H1 (cell line): ENCODE data around the gene ALK. TPM values are rescaled to one million over a fixed set of nuclear protein-coding genes. Genes with fewer than 3 reads are reported as not detected.

Experiments
- BCL11A ChIP-seq, 2 experiments: IDR thresholded peaks; one replicate each; pipeline ENCODE4 v1.6.1; 2011; ENCODE audit warnings: low read depth in 2 of 2, low read length in 2 of 2, mild to moderate bottlenecking in 2 of 2
- KDM5A ChIP-seq: fragments of 200-600 bp; IDR thresholded peaks from 2 replicates; pipeline ENCODE4 v1.7.1; 2012; ENCODE audit warnings: mild to moderate bottlenecking, low read length, inconsistent platforms, mixed read lengths
- RBBP5 ChIP-seq: IDR thresholded peaks from 2 replicates; pipeline ENCODE4 v1.7.1; 2012; ENCODE audit warnings: low read depth, mild to moderate bottlenecking, inconsistent platforms, low read length, moderate library complexity, borderline replicate concordance
- SP1 ChIP-seq: IDR thresholded peaks from 2 replicates; pipeline ENCODE4 v1.6.1; 2011; ENCODE audit warnings: low read depth, low read length
- SP4 ChIP-seq: IDR thresholded peaks from 2 replicates; pipeline ENCODE4 v1.6.1; 2012; ENCODE audit warnings: low read length, inconsistent platforms
- TBP ChIP-seq: IDR thresholded peaks from 2 replicates; pipeline ENCODE4 v1.6.1; 2011; ENCODE audit warnings: low read depth, low read length, improper control_type of control experiment
- polyA plus RNA-seq, 7 experiments: library from polyadenylated mRNA; depleted of rRNA in 3 of 7; stranded (reverse) in 5 of 7; unstranded in 2 of 7; fragments of >200 nt in 5 of 7; fragments of 200-250 nt in 2 of 7; gene quantifications; 1 replicate in 5 of 7; 2 replicates in 1 of 7; 4 replicates in 1 of 7; pipeline versions ENCODE4 v1.2.1 to v1.2.3, GENCODE V29; 2011 to 2013; ENCODE audit warnings: missing spikeins in 2 of 7, mixed read lengths in 2 of 7
- total RNA-seq: library from RNA; stranded (reverse); fragmentation: NEBNext Ultra II Directional; extraction: Animal tissue kit (Norgen Biotek cat#: 25700); gene quantifications from 2 replicates; pipeline ENCODE4 v1.2.1, GENCODE V29; 2021
- TF ChIP-seq, protein P1 (sequence below): fragments of 300-600 bp; sonication (generic); IDR thresholded peaks from 2 replicates; pipeline ENCODE4 v1.7.1; 2012; ENCODE audit warnings: low read length, moderate library complexity, mild to moderate bottlenecking, inconsistent platforms; ENCODE audit not compliant: insufficient replicate concordance
- TF ChIP-seq, protein P2 (sequence below): IDR thresholded peaks from 2 replicates; pipeline ENCODE4 v1.6.1; 2012; ENCODE audit warnings: inconsistent platforms
- TF ChIP-seq, protein P3 (sequence below): IDR thresholded peaks from 2 replicates; pipeline ENCODE4 v1.6.1; 2012; ENCODE audit warnings: low read length, inconsistent platforms

Gene ALK
- total and polyA plus RNA-seq, 2 of the 8 experiments (the other 6 are each of a cell fraction or from before 2014, with no cell fraction given) = 0.02 to 0.09 TPM

DNA sequence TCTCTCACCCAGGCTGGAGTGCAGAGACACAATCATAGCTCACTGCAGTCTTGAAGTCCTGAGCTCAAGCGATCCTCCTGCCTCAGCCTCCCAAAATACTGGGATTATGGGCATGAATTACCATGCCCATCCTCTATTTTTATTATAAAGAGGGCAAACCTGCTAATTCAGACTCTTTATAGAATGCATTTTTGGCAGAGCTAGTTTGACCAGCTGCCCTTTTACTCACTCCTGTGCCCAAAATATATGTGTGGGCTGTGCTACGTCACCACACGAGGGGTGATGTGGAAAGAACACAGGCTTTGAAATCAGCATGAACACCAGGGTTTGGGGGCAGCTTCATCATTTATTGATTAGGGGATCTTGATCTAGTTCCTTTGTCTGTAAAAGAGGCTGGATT, 668.4 kb downstream of the ALK start (continued):
- TF ChIP-seq, protein P1, sequence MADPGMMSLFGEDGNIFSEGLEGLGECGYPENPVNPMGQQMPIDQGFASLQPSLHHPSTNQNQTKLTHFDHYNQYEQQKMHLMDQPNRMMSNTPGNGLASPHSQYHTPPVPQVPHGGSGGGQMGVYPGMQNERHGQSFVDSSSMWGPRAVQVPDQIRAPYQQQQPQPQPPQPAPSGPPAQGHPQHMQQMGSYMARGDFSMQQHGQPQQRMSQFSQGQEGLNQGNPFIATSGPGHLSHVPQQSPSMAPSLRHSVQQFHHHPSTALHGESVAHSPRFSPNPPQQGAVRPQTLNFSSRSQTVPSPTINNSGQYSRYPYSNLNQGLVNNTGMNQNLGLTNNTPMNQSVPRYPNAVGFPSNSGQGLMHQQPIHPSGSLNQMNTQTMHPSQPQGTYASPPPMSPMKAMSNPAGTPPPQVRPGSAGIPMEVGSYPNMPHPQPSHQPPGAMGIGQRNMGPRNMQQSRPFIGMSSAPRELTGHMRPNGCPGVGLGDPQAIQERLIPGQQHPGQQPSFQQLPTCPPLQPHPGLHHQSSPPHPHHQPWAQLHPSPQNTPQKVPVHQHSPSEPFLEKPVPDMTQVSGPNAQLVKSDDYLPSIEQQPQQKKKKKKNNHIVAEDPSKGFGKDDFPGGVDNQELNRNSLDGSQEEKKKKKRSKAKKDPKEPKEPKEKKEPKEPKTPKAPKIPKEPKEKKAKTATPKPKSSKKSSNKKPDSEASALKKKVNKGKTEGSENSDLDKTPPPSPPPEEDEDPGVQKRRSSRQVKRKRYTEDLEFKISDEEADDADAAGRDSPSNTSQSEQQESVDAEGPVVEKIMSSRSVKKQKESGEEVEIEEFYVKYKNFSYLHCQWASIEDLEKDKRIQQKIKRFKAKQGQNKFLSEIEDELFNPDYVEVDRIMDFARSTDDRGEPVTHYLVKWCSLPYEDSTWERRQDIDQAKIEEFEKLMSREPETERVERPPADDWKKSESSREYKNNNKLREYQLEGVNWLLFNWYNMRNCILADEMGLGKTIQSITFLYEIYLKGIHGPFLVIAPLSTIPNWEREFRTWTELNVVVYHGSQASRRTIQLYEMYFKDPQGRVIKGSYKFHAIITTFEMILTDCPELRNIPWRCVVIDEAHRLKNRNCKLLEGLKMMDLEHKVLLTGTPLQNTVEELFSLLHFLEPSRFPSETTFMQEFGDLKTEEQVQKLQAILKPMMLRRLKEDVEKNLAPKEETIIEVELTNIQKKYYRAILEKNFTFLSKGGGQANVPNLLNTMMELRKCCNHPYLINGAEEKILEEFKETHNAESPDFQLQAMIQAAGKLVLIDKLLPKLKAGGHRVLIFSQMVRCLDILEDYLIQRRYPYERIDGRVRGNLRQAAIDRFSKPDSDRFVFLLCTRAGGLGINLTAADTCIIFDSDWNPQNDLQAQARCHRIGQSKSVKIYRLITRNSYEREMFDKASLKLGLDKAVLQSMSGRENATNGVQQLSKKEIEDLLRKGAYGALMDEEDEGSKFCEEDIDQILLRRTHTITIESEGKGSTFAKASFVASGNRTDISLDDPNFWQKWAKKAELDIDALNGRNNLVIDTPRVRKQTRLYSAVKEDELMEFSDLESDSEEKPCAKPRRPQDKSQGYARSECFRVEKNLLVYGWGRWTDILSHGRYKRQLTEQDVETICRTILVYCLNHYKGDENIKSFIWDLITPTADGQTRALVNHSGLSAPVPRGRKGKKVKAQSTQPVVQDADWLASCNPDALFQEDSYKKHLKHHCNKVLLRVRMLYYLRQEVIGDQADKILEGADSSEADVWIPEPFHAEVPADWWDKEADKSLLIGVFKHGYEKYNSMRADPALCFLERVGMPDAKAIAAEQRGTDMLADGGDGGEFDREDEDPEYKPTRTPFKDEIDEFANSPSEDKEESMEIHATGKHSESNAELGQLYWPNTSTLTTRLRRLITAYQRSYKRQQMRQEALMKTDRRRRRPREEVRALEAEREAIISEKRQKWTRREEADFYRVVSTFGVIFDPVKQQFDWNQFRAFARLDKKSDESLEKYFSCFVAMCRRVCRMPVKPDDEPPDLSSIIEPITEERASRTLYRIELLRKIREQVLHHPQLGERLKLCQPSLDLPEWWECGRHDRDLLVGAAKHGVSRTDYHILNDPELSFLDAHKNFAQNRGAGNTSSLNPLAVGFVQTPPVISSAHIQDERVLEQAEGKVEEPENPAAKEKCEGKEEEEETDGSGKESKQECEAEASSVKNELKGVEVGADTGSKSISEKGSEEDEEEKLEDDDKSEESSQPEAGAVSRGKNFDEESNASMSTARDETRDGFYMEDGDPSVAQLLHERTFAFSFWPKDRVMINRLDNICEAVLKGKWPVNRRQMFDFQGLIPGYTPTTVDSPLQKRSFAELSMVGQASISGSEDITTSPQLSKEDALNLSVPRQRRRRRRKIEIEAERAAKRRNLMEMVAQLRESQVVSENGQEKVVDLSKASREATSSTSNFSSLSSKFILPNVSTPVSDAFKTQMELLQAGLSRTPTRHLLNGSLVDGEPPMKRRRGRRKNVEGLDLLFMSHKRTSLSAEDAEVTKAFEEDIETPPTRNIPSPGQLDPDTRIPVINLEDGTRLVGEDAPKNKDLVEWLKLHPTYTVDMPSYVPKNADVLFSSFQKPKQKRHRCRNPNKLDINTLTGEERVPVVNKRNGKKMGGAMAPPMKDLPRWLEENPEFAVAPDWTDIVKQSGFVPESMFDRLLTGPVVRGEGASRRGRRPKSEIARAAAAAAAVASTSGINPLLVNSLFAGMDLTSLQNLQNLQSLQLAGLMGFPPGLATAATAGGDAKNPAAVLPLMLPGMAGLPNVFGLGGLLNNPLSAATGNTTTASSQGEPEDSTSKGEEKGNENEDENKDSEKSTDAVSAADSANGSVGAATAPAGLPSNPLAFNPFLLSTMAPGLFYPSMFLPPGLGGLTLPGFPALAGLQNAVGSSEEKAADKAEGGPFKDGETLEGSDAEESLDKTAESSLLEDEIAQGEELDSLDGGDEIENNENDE = no peak
- TF ChIP-seq TBP = no peak
- no peak for TF ChIP-seq KDM5A
- TF ChIP-seq, protein P2, sequence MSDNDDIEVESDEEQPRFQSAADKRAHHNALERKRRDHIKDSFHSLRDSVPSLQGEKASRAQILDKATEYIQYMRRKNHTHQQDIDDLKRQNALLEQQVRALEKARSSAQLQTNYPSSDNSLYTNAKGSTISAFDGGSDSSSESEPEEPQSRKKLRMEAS = no peak
- TF ChIP-seq SP1 = no peak
- TF ChIP-seq RBBP5 = no peak
- TF ChIP-seq, protein P3, sequence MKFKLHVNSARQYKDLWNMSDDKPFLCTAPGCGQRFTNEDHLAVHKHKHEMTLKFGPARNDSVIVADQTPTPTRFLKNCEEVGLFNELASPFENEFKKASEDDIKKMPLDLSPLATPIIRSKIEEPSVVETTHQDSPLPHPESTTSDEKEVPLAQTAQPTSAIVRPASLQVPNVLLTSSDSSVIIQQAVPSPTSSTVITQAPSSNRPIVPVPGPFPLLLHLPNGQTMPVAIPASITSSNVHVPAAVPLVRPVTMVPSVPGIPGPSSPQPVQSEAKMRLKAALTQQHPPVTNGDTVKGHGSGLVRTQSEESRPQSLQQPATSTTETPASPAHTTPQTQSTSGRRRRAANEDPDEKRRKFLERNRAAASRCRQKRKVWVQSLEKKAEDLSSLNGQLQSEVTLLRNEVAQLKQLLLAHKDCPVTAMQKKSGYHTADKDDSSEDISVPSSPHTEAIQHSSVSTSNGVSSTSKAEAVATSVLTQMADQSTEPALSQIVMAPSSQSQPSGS = no peak
- TF ChIP-seq BCL11A (IDR thresholded peaks at IDR 0.05; ENCODE audit: low read depth in 2 of 2, low read length in 2 of 2) = no peak
- TF ChIP-seq SP4 = no peak
- TF ChIP-seq, all 59 proteins: peak for 0
